Inflammatory macrophage treated with lipopolysaccharide for 4 hours (primary cell): ENCODE results near the gene ACP6.
"Not testable (repeated sequence)": the region's sequence is repeated elsewhere in the genome, so short reads cannot be mapped to it uniquely, and the experiment has no call there.

ENCODE experiments used
- DNase-seq: peaks from one replicate; pipeline ENCODE4 v3.0.0-alpha.2; 2020

Gene ACP6

DNA sequence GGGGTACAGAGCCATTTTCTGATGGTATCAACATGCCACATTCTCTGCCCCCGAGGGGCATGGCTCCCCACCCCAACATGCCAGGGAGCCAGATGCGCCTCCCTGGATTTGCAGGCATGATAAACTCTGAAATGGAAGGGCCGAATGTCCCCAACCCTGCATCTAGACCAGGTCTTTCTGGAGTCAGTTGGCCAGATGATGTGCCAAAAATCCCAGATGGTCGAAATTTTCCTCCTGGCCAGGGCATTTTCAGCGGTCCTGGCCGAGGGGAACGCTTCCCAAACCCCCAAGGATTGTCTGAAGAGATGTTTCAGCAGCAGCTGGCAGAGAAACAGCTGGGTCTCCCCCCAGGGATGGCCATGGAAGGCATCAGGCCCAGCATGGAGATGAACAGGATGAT lies 50.6 kb downstream of the ACP6 start:
- no peak for DNase-seq

DNA sequence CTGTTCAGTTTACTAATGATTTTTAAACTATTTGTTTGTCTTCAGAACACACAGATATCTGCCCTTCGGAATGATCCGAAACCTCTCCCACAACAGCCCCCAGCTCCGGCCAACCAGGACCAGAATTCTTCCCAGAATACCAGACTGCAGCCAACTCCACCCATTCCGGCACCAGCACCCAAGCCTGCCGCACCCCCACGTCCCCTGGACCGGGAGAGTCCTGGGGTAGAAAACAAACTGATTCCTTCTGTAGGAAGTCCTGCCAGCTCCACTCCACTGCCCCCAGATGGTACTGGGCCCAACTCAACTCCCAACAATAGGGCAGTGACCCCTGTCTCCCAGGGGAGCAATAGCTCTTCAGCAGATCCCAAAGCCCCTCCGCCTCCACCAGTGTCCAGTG lies 51.6 kb downstream of the ACP6 start:
- DNase-seq, result no peak

DNA sequence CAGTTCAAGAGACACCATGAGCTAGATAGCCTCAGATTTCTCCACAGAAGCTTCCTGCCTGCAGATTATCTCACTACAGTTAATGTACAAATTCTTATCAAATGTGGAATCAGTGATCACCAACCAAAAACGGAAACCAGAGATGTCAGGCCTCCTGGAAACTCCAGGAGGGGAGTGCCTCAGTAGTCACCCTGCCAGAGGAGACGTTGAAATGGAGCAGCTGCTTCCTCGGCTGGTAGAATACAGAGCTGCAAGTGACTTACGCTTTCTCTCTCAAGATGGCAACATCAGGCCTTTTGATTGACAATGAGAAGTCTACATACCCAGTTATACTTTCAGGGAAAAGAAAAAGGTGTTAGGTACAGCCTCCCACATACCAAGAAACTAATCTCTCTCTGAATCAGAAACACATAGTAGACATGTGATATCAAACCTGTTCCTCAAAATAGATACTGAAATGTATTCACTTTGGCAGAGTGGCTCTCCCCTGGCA lies 52.2 kb downstream of the ACP6 start:
- no peak for DNase-seq

DNA sequence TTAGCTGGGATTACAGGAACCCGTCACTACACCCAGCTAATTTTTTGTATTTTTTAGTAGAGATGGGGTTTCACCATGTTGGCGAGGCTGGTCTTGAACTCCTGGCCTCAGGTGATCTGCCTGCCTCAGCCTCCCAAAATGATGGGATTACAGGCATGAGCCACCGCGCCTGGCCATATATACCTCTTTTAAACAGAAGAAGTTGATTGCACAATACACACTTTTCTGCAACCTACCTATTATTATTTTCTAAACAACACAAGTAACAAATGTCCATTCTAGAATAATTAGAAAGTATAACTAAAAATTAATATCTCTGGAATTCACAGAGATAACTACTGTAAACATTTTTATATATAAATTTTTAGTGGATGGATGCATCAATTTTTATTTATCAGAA lies 55.4 kb downstream of the ACP6 start:
- not testable (repeated sequence) for DNase-seq

- DNase-seq, result no peak
These were observed 56.8 kb downstream of the ACP6 start for GRCh38 chr1:147613506-147613905.

- DNase-seq, result no peak
These were observed 58.0 kb downstream of the ACP6 start for GRCh38 chr1:147612366-147612765.

- DNase-seq, result no peak
These were observed 58.7 kb downstream of the ACP6 start for GRCh38 chr1:147611586-147611985.

- DNase-seq, result no peak
These were observed 59.3 kb downstream of the ACP6 start for GRCh38 chr1:147611021-147611426.

DNA sequence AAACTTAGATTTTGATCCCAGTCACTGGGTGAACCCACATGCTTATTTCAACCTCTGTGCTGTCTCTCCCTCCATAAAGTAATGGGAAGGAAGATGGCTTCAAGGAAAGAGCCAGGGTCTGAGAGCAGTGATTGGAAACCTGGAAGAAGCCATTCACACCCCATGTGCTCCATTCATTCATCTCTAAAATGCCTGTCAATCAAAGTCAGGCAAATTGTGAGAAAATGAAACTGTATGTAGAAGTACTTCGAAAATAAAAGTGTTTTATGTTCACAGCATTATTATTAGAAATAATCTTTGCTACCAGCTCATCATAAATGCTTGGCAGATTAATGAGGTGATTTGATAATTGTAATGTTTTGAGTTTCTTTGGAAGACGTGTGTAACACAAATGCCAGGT lies 61.0 kb downstream of the ACP6 start:
- DNase-seq, result no peak

- DNase-seq, result no peak
These were observed 61.7 kb downstream of the ACP6 start for GRCh38 chr1:147608596-147608995.

DNA sequence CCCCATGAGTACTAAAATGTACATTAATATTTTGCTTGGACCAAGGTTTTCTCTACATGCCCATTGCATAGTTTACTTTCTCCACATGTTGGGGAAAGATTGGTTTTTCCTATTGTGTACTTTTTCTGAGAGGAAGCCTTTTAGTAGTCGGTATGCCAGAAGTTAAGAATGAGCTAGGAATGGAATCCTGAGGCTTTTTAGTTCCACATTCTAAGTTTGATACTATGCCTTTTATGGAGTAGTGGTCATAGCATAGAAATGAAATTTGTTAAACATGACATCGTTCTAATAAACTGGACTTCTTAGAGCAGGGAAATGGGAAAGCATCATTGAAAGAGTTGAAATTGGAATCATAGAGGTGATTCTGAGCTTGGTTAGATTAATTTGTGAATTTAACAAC lies 64.7 kb downstream of the ACP6 start:
- no peak for DNase-seq

DNA sequence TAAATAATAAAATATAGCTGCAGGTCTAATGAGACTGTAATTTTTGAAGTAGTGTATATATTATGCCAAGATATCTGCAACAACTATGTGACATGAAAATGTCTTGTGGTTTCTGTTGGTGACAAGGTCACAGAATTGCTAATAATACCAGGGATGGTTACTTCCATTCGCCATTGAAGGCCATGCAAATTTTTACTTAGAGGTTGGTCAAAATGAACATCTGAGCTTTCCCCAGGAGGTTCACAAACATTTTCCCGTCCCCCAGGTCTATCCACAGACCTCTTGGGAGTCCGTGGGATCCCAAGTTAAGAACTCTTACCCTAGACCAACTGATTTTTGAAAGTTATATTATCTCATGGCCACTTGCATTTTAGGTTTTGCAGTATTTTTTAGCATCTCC lies 66.3 kb downstream of the ACP6 start:
- DNase-seq, result no peak

- DNase-seq, result peak; percentile 35
These were observed 69.9 kb downstream of the ACP6 start for GRCh38 chr1:147600119-147601111.

DNA sequence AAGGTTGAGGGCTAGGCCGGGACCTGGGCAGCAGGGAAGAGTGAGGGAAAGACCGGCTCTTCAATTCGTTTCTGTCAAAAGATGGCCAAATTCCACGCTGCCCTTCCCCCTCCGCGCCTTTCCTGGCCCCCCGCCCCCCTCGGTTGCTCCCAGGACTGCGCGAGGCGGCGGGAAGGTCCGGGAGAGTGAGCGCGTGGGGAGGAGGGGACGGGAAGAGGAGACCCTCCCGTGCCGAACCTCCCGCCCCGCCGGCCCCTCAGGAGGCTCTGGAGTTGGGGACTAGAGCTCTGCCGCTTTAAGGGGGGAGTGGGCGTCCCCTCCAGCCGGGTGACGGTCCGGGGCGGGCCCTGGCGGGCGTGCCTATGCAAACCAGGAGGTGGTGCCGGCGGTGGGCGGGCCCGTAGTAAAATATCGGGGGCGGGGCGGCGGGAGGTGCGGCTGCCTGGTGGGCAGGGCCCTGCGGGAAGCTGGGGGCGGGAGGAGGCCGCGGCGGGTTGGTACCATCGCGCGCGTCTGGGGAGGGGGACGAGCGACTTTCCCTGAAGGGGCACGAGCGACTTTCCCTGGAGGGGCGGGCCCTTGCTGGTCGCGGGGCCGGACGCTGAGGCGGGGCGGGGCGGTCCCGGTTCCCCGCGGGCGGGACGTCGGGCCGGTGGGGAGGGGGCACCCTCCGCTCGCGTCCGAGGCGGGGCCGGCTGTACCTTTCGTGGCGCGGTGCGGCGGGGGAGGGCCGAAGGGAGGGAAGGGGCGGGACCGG lies 70.8 kb downstream of the ACP6 start:
- DNase-seq, result peak; percentile 92

DNA sequence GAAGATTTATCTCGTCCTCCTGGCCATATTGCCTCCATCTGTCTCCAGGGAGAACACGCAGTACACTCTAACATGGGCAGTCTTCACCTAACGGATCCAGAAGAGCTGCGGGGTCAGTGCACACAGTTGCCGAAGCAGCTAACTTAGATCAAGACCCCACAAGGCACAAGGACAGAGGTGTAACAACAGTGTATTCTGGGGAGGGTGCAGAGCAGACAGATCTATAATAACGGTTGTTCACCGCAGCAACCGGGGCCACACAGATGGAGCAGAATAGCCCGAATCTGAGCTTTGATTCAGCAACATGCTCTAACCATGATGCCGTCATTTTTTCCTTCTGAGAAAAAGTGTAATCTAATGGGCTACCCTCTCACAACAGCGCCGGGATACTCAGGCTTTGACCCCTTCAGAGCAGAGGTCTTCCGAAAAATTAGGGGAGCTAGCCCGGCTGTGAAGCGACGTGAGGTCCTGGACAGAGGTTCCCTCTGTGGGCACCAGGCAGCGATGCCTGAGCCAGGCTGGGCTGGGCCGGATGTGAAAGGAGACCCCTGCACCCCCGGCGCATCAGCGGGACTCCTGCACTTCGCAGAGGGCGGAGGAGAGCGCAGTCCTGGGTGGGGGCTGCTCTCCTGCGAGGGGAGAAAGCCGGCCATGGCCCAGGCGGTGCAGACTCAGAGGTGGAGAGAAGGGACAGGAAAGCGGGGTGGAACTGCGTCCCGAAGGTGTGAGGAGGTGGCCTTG lies 71.5 kb downstream of the ACP6 start:
- no peak for DNase-seq

- DNase-seq, result peak; percentile 31
These were observed 73.3 kb downstream of the ACP6 start for GRCh38 chr1:147597010-147597409.
